ENCODE results near the gene SEL1L.
"Not testable (repeated sequence)": the region's sequence is repeated elsewhere in the genome, so short reads cannot be mapped to it uniquely, and the experiment has no call there.

Gene SEL1L

DNA sequence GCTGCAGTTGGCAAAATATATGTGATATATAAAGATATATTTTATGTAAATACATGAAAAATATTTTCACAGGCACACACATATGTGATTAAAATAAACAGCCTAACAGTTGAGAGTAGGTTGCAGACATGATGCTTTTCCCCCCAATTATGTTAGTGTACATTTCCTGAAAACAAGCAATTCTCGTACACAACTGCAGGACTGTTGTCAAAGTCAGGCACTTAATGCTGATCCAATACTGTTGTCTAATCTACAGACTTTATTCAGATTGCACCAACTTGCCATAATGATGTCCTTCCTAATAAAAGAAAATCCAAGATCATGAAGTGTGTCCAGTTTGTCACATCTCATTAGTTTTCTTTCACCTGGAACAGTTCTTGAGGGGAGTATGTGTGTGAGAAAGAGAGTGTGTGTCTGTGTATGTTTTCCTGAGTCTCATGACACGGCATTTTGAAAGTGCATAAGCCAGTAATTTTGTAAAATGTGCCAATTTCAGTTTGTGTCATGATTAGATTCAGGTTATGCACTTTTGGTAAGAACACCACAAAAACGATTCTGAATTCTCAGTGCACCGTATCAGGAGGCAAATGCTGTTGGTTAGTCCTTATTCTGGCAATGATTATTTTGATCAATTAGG lies 16.5 kb upstream of the SEL1L start:
- no peak for TF ChIP-seq CTCF (IDR thresholded peaks at IDR 0.05)
- DNase-seq (ENCODE audit: low spot score): no peak
- Histone ChIP-seq H3K27ac (no peak overlapping the region), H3K4me3 (no peak overlapping the region)

- H3K4me3 ChIP-seq; DNase-seq (ENCODE audit: low spot score); H3K27ac ChIP-seq: not testable (repeated sequence)
Observed at GRCh38 chr14:81541206-81541605, 7.6 kb upstream of the SEL1L start.

- no peak for DNase-seq (ENCODE audit: low spot score)
- Histone ChIP-seq H3K4me3 (no peak overlapping the region), H3K27ac (no peak overlapping the region)
- TF ChIP-seq CTCF (IDR thresholded peaks at IDR 0.05): no peak
Observed at GRCh38 chr14:81537193-81537592, 3.5 kb upstream of the SEL1L start.

- peak overlapping the region; percentile 4 to 72 for H3K27ac ChIP-seq
- no peak for DNase-seq (ENCODE audit: low spot score)
Observed at GRCh38 chr14:81536241-81536771, 2.7 kb upstream of the SEL1L start.

GRCh38 chr14:81535396-81536164 lies 1.9 kb upstream of the SEL1L start:
- Histone ChIP-seq H3K4me3 (no peak overlapping the region), H3K27ac (peak overlapping the region; percentile 11 to 72)
- no peak for TF ChIP-seq CTCF (IDR thresholded peaks at IDR 0.05)
- DNase-seq (ENCODE audit: low spot score): no peak

More at GRCh38 chr14:81536241-81536771, 2.7 kb upstream of the SEL1L start:
- H3K4me3 ChIP-seq: no peak overlapping the region
- TF ChIP-seq CTCF (IDR thresholded peaks at IDR 0.05): no peak

DNA sequence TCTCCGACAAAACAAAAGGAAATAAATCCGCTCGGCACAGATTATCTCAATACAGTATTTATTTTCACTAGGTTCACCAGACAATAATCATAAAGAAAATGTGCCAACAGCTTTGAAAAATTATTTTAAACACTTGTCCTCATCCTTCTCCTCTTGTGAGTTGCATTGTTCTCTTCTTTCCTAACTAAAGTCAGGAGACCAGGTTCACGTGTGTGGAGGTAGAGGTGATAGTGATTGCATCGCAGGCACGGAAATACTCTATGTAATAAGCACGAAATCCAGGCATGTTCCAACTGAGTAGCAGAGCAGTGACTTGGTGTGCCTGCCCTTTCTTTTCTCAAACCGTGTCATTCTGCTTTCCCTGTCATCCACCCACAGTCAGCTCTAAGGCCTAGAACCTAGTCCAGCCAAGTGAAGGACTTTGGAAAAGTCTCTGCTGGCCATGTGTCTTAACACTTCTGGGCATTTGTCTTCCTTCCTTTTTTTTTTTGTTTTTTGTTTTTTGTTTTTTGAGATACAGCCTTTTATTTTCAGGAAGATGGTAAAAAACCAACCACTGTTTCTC lies 939 bp upstream of the SEL1L start:
- Histone ChIP-seq H3K27ac (no peak overlapping the region), H3K4me3 (peak overlapping the region; percentile 31)
- no peak for TF ChIP-seq CTCF (IDR thresholded peaks at IDR 0.05)
- DNase-seq (ENCODE audit: low spot score): no peak

GRCh38 chr14:81533212-81533535 lies 479 bp downstream of the SEL1L start:
- Histone ChIP-seq H3K4me3 (peak overlapping the region; percentile 98), H3K27ac (peak overlapping the region; percentile 71 to 85)
- no peak for DNase-seq (ENCODE audit: low spot score)
- TF ChIP-seq CTCF (IDR thresholded peaks at IDR 0.05): no peak

Measured in coronary artery (tissue), 2 donors.